ENCODE data around the gene WSB2.
A peak's percentile ranks its signal among the peaks of the same experiment; 100 is the strongest.
"Not testable (repeated sequence)": the region's sequence is repeated elsewhere in the genome, so short reads cannot be mapped to it uniquely, and the experiment has no call there.

The WSB2 gene

DNA sequence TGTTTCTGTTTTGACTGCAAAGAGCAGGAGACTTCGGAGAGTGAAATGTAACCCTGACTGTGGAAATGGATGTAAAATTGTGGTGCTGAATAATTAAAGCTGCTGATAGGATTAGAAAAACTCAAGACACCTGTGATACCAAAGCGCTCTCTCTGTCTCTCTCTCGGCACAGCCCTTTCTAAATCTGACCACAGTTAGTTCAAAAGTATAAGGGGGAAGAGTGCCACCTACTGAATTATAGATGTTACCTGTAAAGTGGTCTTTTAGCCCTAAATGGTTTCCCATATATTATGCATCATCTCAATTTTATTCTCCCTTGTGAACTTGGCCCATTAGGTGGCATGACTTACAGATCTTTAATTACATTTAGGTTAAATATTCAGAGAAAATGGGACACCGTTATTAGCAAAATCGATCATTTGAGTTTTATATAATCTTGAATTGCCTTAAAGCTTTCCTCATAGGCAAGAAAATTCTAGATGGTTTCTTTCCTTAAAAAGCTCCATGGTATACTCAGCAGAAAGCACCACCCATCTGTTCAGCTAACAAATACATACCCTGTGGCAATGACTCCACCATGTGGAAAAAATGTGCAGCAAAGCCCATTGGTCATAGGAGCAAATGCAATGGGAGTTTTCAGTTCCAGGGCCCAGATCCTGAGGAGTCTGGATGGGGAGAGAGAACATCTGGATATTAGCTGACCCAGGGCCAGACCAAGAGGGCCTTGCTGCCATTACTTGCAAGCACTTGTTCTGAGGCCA, 26.4 kb downstream of the WSB2 start:
- no peak for DNase-seq

DNA sequence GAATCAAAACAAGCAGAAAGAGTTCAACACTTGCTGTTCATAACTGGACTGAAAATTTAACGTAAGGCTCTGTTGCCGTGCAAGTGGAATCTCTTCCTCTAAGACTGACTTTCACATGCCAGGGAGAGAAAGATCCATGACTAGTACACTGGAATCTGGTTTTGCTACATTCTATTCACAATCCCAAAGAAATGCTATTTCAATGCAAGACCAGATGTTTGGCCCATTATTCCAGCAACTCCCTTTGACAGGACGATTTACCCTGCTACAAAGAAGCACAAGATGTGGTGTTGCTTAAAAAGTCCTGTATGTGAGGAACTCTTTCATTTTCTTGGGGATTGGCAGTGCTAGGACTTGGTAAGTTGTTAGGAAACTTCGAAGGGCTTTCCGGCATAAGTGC, 27.1 kb downstream of the WSB2 start:
- no peak for DNase-seq

DNA sequence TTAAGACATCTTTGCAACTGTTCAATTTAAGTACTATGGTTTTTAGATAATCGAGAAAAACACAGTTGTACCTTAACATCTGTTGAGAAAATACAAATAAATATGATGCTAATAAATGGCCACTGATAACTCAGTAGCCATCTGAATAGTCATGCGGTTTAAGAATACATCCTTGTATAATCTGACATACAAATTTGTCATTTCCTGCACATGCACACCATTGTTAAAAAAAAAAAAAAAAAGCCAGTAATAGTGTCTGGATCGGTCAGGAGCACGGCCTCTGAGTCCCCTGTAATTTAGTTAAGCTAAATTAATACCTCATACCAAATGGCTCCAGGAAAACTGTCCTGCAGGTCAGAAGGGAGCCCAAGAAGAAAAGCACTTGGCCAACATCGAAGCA, 27.7 kb downstream of the WSB2 start:
- no peak for DNase-seq

DNA sequence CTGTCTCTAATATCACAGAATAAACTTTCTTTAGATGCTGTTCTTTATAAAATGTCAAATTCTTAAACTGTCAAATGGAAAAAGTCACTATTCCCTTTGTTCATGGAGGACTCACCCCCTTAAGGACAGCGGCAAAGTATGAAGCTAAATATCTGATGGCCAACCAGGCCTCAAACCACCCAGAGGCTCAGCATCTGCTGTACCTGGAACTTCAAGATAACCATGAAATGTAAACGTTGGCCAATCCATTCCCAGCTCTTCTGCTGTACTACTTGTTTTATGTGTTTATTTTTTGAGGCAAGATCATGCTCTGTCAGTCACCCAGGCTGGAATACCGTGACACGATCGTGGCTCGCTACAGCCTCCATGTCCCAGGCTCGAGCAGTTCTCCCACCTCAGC, 28.8 kb downstream of the WSB2 start:
- no peak for DNase-seq

DNA sequence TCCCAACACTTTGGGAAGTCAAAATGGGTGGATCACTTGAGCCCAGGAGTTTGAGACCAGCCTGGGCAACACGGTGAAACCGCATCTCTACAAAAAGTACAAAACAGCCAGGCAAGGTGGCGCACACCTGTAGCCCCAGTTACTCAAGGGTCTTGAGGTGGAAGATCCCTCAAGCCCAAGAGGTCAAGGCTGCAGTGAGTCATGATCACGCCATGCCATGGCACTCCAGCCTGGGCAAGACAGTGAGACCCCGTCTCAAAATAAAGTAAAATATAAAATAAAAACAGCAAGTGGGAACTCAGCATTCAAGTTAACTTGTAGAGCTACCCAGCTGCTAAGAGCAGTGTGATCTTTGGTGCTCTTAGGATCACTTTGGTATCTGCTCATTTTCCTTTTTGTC, 31.8 kb downstream of the WSB2 start:
- no peak for DNase-seq

DNA sequence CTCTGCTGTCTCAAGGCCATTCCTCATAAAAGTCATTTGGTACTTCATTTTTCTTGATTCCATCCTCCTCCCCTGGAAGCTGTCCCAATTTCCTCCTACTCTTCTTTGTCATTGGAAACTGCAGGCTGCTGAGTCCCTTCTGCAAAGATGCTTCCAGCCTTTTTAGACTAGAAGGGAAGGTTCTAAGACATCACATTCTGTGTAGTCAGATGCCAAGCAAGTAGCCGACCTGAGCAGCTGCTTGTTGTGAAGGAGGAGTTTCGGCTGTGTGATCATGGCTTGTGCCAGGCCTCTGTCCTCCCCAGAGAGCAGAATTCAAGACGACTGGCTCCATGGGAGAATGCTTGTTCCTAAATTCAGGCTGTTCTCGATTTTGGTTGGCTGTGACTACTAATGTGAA, 35.8 kb downstream of the WSB2 start:
- DNase-seq: no peak

DNA sequence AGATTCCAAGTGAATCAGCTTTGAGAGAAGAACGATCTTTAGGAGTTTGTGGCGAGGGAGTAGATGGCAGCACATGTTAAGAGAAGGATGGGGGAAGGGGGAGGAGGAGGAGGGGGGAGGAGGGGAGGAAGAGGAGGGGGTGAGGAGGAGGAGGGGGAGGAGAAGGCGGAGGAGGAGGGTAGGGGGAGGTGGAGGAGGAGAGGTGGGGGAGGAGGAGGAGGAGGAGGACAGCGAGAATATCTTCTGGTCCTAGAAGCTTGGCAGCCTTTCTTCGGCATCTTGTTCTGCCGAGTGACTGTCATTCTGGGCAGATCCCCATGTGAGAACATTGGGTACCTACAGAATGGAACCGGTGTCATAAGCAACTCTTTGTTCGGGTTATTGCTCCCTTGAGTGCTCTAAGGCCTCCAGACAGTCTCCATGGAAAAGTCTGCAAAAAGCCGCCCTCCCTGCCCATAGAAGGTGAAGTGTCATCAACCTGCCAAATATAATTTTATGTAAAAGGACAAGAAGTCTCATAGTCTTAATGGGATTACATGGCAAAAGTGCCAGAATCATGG, 37.6 kb downstream of the WSB2 start:
- no peak for DNase-seq

DNA sequence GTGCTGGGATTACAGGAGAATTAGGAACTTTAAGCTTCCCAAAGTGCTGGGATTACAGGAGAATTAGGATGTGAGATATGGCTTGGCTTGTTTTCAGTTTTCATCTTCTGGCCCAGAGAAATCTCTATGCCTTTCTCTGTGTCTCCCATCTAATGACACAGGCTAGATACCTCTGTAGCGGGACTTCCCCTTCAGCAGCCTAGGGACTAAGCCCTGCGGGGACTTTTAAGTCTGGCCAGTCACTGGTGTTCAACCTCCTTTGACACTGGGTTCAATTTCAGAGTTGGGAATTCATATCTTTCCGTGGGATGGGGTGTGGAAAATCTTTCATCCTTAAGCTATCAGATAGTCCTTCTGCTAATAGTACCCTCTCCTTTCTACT, 38.3 kb downstream of the WSB2 start:
- DNase-seq: no peak

DNA sequence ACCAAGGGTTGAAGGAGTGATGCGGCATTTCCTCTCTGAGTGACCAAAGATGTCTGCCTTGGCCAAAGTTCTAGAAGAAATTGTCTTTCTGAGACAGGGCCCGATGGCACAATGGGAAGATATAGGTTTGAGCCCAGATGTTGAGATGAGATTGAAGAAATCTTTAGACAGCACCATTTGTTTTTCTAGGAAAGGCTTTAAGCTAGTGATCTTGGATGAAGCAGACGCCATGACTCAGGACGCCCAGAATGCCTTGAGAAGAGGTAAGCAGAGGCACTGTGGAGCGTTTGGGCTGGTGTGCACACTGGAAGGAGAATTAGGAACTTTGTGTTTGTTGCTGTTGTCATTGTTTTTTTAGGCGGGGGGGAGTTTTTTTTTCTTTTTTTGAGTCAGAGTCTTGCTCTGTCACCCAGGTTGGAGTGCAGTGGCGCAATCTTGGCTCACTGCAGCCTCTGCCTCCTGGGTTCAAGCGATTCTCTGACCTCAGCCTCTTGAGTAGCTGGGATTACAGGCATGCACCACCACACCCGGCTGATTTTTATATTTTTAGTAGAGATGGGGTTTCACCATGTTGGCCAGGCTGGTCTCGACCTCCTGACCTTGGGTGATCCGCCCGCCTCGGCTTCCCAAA, 38.8 kb downstream of the WSB2 start:
- not testable (repeated sequence) for DNase-seq

DNA sequence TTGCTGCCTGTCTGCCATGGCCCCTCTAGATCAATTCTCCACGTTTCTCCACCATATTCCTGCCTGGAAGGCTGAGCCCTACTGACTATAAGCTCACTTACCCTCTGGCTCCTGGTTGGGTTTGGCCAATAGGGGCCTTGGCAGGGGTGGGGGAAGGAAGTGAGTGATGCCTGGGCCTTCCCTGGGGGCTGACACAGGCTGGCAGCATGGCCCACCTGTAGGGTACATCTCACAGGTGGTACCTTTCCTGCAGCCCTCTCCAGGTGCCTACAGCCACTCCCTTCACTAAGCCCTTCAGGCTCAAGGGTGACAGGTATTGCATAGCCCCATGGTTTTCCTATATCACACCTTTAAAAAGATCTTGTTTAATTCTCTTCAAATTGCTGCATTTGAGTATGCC, 40.9 kb downstream of the WSB2 start:
- no peak for DNase-seq

DNA sequence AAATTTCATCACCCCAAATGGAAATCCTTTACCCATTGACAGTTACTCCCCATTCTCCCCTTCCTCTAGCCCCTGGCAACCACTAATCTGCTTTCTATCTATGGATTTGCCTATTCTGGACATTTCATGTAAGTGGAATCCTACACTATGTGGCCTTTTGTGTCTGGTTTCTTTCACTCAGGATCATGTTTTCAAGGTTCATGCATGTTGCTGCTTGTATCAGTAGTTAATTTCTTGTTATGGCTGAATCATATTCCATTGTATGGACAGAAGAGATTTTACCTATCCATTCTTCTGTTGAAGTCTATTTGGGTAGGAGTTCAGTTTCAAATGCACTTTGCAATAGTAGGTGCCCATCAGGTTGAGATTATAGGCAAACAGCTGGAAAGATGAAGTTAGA, 43.1 kb downstream of the WSB2 start:
- DNase-seq: no peak

DNA sequence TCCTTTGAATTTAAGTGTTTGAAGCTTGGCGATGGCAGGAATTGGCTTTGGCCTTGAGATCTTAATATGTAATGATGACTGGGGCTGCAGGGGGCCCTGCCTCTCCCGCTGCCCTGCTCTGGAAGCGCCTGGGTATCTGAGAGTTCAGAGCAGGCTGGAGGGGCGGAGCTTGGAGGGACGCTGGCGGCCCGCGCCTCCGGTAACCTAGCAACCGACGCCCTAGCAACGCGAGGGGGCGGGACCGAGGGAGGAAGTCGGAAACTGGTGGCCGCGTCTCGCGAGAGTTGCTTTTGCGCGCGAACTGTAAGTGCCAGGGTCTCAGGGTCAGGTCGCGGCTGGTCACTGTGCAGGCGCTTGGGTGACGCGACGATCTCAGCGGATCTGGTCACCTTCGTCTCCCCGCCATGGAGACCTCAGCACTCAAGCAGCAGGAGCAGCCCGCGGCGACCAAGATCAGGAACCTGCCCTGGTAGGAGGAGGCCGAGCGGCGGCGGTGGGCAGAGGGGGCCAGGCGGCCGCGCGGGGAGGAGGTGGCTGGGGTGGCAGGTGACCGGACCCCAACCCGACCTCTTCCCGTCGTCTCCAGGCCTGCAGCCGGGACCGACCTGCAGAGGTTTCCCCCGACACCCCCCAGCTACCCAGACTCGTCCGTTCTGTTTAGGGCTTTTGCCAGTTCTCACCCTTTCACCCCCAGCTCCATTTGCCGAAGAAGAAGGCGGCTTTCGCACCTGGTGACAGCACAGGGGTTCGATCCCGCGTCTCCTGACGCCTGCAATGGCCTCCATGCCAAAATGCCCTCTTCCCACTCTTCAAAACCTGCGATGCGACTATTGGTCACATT, 44.3 kb downstream of the WSB2 start, which contains the start of gene RFC5:
Gene RFC5, plus strand, starts transcription at position 280 of the 841 bp plus-strand sequence. Its CDS starts 125 bp downstream, at position 405.
- DNase-seq: peak; percentile 97

DNA sequence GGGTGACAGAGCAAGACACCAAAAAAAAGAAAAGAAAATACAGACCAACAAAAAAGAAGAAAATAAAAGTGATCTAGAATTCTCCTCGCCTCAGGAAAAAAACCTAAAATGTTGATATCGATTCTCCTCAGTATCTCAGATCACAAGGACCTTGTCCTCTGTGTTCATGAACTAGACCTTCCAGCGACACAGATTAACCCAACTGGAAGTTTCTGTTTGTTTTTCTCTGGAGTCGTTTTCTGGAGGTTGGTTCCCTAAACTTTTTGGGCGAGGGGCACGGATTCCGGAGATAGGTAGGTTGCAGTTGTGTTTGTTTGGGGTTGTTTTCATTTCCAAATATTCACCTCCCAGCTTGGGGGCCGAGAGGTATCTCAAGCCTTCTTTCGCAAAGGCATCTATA, 45.0 kb downstream of the WSB2 start:
- no peak for DNase-seq

DNA sequence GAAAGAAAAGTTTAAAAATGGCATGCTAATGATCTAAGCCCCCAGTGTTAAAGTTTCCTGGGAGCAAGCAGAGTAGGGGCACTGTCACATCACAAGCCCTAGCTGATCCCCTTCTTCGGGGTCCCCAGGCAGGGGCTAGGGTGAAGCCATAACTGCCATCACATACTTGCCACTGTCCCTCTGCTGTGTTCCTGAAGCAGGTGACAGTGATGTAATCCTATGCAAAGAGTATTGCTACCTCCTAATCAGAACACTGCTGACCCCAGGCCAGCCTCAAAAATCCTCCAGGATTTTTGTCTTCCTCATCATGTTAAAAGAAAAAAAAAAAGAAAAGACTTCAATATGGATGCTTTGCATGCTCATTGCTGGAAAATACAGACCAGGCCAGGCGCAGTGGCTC, 45.7 kb downstream of the WSB2 start:
- DNase-seq: no peak

DNA sequence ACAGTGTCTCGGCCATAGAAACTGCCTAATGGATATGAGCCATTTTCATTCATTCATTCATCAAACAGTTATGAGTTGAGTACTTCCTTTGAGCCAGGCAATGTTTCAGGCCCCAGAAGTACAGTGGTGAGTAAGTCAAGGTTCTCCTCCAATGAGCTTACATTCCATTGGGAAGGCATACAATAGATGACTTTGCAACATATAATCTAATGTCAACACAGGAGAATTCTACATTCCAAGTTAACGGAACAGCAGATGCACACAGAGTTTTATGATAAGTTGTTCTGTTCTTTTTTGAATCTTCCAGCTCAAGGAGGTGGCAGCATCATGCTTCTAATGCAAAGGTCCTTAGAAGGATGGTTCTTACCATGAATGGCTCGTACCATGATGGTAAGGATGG, 47.7 kb downstream of the WSB2 start:
- DNase-seq: no peak

DNA sequence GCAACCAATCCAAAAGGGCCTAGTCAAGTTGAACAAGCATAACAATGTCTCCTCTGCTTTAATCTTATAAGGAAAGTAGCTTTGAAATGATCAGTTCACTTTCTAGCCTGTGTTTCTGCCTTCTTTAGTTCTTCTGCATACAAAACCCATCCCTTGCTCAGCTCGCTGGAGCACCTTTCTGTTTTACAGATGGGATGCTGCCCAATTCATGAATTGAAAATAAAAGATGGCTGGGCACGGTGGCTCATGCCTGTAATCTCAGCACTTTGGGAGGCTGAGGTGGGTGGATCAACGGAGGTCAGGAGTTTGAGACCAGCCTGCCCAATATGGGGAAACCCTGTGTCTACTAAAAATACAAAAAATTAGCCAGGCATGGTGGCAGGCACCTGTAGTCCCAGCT, 49.0 kb downstream of the WSB2 start:
- no peak for DNase-seq

DNA sequence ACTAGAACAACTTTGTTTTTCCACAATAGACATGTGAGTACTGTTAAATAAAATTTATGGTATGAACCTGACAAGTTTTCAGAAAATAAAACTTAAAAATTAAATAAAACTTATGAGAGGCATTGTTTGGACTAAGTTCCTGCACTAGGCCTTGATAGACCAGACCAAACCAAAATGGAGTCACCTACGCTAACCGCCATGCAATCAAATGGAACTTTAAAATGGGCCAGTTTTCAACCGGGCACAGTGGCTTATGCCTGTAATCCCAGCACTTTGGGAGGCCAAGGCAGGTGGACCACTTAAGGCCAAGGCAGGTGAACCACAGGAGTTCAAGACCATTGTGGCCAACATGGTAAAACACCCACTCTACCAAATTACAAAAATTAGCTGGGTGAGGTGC, 49.6 kb downstream of the WSB2 start:
- DNase-seq: no peak

DNA sequence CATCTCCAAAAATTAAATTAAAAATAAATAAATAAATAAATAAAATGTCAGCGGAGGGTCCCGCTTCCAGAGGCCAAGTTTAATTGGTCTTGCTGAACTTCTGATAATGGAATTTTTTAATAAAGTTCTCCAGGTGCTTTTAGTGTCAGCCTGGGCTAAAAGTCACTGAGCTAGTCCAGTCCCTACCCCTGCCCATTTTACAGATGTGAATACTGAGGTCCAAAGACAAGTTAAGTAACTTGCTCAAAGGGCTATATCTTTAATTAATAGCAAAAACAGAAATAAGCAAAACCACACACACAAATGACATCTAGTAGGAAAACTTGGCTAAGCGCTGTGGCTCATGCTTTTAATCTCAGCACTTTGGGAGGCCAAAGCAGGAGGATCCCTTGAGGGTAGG, 50.1 kb downstream of the WSB2 start:
- no peak for DNase-seq

DNA sequence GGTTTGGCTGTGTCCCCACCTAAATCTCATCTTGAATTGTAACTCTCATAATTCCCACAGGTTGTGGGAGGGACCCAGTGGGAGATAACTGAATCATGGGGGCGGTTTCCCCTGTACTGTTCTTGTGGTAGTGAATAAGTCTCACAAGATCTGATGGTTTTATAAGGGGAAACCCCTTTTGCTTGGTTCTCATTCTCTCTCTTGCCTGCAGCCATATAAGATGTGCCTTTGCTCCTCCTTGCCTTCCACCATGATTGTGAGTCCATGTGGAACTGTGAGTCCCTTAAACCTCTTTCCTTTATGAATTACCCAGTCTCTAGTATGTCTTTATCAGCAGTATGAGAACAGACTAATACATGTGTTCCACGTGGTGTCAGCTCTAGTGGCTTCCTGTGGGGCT, 61.2 kb downstream of the WSB2 start:
- DNase-seq: not testable (repeated sequence)

DNA sequence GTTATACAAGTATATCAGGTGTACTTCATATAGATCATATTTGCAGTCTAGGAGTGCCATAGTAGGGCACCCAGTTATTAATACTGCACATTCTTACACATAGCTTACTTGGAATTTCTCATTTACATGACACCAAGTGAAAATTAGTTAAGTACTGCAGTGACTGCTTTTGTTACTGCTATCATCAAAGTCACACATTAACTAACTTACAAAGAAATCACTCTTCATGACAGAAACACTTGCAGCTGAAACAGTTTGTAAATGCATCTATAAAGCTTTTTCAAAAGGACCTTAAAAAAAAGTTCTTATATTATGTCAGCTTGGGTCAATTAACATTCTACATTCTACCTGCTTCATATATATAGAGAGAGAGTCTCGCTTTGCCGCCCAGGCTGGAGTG, 62.3 kb downstream of the WSB2 start:
- no peak for DNase-seq

DNA sequence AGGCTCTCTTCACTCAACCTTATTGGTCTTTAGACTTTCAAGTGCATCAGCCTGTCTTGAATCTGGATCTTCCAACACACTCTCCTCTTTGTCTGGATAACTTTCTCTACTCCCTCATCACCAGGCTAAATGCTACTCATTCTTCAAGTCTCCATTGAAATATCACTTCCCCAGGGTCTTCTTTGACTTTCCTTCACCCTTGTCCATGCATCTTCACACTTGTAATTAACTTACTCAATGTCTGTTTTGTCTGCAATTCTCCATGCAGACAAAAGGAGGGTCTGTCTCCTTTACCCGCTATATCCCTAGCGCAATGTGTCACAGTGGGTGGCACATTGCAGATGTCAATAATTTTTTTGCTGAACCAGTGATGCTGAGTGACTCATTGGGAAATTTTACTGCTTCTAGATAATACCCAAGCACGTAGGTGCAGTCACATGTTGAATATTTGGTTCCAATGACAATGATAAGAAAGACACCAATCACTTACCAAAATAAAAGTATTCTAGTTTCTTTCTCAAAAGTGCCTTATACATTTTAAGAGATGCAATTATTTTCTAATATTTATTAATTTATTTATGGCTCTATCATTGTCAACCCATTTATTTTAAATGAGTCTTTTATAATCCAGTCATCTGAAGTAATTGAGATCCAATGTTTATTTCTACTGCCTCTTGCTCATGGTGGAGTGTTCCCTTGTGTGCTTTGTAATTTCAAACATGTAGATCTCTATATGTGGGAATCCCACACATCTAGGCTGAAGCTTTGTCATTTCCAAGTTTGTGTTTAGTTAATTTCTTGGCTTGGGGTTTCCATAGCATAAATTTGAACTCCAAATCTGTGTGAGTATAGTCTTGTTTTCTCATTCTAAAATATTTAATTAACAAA, 66.2 kb downstream of the WSB2 start:
- no peak for DNase-seq

DNA sequence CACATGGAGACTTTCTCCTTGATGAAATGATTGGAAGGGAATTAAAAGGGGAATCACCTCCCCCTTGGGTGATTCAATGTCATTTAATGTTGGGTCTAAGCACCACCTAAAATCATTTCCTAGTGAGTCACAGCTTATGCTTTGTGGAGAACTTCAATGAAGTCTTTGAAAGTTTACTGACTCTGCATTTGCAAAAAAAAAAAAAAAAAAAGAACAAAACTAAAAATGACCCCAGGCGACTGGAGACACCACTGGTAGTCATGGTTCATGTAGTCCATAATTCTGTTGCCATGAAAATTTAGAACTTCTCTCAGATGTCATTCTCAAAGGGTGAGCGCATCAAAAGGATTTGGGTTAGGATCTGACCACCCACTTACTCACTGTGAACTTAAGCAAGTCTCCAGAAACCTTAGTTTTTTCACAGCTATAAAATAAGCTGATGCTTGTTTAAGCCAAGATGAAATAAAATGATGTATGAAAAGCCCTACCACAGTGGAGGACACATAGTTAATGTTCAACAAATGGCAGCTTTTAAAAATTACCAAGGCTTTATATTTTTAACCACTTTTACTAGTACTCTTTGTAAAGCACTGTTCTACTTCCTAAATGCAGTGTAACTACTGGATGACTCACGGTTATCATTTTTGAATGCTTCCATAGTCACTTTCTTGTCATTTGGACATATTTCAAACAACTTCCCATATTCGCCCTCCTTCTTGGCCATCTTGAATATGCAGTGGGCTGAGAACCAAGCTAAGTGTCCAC, 74.1 kb downstream of the WSB2 start:
- DNase-seq: no peak
